ENCODE results near the gene HLA-DMA.
"Not testable (repeated sequence)": the region's sequence is repeated elsewhere in the genome, so short reads cannot be mapped to it uniquely, and the experiment has no call there.

HLA-DMA gene

DNA sequence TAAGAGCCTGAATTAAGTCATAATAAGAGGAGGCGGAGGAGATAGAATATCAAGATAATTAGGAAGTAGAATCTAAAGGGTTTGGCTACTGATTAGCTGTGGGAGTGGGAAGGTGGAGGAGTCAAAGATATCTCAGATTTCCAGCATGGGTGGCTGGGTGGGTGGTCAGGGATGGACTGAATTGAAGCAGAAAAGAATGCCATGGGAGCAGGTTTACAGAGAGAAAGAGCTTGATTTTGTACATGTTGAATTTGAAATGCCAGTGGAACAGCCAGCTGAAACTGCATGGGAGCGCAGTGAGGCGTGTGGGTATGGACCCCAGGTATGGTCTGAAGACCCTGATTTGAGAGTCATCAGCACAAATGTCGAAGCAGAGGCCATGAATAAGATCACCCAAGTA is 1.4 kb upstream of the HLA-DMA start:
- DNase-seq = no peak

DNA sequence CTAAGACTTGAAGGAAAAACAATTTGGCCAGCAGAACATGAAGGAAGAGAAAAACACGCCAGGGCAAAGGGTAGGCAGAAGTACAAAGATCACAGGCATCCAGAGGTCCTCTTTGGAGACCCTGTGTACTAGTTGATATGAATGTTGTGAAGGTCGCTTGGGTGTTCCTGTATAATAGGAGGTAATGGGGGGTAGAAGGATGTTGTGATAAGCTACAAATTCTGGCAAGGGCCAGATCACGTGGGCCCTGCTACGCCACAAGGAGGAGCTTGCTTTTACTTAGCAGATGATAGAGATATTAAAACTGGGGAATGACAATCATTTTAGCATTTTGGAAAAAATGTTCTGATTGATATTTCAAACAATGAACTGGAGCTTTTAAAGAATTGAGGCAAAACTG is 878 bp upstream of the HLA-DMA start:
- DNase-seq = peak; percentile 64

DNA sequence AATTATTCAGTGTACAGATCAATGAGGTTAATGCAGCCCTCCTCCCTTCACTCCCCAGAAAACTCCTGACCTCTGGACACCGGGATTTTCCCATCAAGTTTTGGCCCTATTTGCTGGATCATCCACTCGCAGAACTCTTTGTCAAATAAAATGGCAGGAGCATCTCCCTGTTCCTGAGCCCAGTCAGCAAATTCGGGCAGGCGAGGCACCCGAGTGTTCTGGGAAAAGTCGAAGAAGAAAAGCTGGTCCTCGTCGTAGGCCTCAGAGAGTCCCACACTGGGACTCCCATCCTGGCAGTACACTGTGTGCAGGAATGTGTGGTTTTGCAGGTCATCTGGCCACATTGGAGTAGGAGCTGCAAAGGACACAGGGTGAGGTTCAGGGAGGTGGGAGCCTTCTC is 2.4 kb downstream of the HLA-DMA start:
- no peak for DNase-seq

DNA sequence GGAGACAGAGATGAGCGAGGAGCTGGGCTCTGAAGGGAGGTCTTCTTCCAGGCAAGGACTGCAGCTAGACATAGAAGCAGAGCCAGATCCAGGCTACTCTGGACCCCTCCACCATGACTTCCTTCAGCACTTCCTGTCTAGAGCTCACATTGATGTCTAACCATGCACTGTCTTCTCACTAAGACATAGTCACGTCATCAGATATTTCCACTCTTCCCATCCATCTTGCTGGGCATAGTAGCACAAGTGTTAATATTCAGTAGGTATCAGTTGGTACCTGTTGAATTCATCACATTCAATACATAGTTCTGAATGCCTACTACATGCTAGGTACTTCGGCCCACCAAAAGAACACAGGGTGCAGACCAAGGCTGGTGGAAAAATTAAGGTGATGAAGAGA is 2.9 kb downstream of the HLA-DMA start:
- no peak for DNase-seq

DNA sequence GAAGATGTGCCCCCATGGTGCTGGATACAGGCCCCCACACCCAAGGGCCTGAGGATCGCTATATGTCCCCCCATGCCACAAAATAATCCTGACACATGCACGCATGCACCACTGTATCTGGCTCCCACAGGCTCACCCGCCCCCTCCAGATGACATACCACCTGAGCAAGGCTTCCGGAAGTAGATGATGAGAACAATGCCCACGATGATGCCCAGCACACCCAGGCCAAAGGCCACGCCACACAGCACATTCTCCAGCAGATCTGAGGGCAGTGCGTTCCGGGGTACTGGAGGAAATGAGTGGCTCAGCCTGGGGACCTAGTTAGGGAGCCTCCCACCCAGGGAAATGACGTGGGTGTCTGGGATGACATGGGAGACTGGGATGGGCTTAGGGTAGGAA is 3.8 kb downstream of the HLA-DMA start:
- DNase-seq = no peak

DNA sequence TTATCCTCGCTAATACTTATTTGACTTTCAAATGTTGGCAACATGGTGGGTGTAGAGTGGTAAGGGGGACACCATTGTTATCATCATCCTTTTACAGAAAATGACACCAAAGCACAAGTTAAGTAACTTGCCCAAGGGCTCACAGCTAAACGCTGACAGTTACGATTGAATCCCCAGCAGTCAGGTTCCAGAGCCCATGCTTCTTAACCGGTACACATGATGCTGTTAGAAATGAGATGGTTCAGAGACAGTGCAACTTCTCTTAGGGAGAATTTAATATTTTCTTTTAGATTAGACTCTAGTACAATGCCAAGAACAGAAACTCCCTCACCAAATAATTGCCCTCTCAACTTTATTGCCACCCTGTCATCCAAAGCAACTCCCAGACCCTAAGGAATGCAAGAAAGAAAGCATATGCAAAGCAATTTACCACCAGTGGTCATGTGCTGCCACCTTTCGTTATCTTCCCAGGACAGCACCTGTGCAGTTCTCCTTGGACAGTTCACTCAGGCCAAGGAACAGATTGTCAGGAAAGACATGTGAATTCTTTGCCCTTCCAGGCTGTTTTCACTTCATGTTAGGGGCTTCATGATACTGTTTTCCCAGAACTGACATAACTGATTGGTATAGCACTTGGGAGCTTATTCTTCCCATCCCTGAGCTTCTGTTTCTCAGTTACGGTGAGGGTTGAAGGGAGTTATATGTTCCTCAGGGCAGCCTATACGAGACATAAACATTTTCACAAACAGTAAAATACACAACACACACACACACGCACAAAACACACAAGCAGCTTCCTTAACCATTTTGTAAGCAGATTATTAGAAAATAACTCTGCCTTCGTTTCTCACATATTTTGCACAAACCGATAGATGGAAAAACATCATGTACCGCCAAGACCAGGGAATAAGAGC is 5.1 kb downstream of the HLA-DMA start:
- peak; percentile 57 for DNase-seq

DNA sequence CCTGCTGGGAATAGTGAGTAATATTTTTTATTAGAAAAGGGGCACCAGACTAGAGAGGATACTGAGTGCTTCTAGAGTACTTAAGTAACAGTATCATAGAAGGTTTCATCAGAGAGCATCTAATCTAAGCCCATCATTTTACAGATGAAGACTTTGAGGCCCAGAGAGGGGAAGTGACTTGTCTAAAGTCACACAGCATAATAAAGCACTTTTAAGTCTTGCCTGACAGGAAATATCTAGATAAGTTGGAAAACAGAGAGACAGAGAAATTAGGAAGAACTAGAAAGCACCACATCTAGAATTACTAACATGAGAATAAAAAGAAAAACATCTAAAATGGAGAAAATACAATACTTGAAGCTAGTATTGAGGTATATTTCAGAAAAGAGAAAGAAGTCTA is 6.0 kb downstream of the HLA-DMA start:
- no peak for DNase-seq

DNA sequence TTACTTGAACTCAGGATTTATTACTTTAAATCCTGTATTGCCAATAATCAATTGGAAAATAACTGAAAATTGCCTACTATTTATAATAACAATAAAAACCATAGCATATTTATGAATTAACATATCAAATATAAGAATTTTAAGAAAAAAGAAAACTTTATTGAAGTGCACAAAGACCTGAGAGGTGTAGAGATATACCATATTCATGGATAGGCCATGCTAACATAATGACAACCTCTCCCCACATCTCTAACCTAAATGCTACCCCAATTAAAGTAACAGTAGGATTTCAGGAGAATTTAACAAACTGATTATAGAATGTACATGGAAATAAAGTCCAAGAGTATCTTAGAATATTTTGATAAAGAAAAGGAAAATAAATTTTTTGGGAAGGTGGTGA is 6.9 kb downstream of the HLA-DMA start:
- no peak for DNase-seq

DNA sequence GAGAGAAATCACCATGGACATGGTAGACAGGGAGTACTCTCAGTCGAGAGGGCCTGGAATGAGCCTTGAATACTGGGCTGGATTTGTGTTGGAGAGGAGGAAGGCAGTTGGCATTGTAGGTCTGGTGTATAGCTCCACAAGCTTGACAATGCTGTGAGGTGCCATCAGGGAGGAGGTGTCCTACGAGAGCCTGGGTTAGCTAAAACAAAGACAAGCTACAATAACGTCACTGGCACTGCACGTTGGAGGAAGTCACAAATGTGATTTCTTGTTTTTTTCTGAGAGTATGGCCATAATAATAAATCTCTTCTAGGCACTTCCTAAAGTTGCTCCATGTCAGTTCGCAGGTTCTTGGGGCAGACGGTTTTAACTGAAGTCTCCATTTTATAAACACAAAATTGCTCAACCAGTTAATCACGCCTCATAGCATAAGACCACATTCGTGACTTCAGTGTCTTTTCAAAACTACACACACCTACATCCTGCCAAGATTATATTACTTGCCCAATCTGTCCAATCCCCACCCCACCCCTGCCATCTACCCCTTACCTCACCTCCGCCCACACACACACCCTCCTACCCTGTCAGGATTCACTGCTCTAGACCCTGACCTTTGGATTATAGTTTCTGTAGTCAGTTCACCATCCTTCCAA is 7.7 kb downstream of the HLA-DMA start:
- peak; percentile 19 for DNase-seq

DNA sequence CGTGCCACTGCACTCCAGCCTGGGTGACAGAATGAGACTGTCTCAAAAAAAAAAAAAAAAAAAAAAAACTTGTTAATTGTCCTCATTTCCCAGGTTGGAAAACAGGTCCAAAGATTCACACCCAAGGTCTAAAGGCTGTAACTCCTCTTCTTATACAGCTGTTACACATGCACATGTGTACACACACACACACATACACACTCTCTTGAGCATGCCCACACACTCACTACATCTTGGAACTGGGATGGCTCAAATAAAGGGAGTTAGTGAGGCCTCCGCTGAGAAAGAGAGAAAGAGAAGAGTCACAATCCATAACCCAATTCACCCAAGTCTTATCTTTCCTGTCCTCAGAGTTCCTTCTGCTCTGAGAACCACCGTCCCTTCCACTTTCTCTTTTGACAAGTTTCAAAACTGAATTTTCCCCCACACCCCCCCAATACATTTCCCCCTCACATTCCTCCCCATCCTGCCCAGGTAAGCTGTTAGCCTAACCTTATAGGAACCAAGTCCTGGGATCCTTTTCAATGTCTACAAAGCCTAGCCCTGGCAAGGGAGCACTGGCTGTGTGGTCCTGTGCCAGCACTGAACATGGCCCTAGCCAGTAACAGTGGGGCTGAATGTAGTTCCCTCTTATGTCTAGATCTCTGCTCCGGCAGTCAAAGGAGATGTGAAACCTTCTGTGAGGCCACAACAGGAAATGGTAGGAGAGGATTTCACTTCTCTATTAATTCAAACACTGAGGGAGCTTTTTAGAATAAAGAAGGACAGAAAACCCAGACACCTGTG is 8.8 kb downstream of the HLA-DMA start:
- DNase-seq = peak; percentile 72

DNA sequence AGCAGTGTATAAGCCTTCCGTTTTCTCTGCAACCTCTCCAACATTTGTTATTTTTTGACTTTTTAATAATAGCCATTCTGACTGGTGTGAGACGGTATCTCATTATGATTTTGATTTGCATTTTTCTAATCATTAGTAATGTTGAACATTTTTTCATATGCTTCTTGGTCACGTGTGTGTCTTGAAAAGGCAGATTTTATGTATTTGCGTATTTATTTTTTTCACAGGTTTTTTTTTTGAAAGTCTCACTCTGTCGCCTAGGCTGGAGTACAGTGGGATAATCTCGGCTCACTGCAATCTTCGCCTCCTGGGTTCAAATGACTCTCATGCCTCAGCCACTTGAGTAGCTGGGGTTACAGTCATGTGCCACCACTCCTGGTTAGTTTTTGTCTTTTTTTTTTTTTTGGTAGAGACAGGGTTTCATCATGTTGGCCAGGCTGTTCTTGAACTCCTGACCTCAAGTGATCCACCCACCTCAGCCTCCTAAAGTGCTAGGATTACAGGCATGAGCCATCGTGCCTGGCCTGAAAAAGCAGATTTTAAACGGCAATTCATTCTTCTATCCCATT is 10.3 kb downstream of the HLA-DMA start:
- DNase-seq = not testable (repeated sequence)

DNA sequence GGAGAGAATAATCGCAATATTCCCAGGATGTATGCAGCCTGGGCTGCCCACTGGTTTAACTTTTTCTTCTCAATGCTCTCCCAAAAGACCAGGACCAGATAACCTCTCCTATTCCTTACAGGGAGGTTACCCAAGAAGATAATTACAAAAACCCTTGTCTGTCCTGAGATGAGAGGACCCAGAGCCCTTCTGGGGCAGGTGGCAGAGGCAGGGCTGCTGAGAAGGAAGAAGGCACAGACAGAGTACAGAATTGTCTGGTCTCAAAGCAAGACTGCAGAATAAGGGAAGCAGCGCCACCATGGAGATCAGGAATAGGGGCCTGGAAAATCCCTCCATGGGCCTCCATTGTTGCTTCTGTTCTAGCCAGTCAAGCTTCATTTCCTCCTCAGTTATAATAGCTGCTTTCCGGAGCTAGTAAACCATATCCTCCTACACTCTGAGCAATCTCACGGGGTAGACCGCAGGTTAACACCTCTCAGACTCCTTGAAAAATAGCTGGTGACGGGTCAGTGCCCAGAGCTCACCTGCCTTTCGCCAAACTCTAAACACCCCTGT is 11.6 kb downstream of the HLA-DMA start:
- DNase-seq = no peak

DNA sequence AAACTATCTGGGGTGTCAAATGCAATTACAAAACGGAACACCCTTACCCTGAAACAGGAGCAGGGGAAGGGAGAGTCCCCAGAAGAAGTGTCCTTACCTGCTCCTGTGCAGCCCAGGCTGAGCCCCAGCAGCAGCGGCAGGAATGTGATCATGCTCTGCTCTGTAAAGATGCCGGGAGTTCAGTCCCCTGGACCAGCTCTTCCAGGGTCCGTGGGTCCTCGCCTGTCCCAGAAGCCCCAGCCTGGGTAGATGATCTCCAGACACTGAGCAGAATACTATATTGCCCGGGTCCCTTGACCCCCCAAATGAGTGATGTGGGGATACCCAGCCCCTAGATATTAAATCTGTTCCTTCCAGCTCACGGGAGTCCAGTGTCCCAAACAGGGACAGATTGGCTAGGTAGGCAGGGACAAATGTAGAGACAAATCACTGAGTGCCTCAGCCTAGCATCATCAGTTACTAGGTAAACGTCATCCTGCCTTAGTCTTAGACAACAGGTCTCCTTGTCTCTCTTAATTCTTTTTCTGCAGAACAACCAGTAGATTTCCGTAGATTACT is 12.2 kb downstream of the HLA-DMA start, which contains the start of gene HLA-DMB:
Gene HLA-DMB, minus strand, starts transcription at position 373 of the 558 bp plus-strand sequence. Its CDS starts 221 bp downstream, at position 152.
- DNase-seq = peak; percentile 89

DNA sequence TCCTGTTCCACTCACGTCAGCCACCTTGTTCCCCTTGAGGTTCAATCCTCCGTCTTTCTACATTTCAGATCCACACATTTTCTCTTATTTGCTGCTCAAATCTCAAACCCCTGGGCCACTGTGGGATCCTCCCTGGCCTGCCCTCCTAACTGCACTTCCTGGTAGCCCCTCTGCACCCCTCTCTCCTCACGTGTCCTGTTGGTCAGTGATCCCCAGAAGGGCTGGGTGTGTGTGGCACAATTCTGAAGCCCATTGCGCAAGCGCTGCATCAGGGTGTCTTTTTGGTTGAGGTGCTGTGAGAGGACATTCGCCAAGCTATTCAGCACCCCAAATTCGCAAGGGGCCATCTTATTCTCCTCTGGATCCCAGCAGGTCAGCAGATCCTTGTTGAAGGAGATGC is 14.4 kb downstream of the HLA-DMA start:
- DNase-seq = no peak

DNA sequence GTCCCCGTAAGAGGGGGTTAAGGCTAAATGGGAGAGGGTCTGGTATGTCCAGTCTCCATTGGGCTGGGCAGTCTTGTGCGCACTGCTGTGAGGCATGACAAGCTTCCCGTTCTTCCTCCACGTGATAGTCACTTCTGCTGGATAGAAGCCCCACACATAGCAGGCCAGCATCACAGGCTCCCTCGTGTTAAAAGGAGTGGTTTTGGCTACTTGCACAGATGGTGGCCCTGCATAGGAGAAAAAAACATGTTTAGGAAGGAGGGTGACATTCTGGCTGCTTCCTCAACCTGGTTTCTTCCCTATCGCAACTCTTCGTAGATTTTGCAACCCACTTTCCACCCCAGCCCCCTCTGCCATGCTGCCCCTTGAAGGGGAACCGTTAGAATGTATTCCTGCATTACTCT is 15.7 kb downstream of the HLA-DMA start:
- no peak for DNase-seq

DNA sequence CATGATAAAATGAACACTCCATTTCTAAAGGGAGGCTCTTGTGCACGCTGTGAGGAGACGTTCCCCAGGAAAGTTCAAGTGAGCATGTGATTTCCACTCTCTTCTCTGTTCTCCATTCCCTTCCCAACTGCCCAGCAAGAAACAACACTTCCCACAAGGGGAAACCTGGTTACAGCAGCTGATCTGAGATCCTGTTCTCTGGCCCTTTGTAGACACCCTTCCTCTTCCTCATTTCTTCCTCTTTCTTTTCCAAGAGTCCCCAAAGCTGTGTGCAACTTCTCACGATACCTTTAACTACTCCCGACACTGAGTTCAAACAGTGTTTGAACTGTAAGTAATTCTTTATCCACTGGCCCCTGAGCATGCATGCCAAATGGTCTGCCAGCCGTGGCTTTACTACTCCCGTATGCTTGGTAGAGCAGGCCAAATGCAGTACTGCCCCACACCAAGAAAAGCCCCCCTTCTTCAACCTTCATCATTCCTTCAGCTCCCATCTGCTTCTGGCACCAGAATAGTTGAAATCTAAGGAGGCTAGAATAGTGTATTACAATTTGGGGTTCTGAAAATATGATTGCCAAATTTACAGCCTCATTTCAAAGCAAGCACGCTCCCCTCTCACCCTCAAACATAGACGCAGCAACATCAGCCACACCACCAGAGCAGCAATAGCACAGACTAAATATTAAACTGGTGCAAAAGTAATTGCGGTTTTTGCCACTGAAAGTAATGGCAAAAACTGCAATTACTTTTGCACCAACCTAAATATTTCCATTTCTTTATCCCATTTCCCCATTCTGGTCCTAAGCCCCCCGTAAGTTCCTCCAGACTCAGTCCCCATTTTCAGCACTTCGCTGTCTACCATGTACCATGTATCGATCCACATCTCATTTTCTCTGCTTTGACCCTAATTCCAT is 16.4 kb downstream of the HLA-DMA start:
- no peak for DNase-seq

DNA sequence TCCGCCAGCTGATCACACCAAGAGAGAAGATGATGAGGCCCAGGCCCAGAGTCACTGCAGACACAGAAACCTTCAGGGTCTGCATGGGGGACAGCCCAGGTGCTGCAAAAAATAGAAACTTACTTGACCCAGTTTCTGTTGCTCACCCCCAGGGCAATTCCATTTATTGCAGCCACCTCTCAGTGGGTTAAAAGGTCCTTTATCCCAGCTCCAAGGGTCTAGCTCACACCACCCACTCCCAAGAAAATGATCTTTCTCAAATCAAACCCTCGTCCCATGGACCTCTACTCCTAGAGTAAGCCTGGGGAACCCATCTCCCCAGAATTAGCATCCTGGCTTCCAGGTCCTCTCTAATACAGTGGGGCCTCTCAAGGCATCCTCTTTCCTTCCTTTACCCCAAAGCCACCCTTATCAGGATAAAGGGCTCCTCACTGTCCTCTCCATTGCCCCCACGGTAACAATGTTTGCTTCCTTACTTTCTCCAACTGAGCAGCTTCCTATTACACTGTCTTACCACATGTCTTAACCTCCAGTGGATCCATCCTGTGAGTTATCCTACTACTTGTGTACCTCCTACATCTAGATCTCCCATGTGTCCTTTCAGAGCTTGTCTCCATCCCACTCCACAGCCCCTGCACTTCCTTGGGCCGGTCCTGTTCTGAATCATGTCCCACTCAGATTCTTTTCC is 17.2 kb downstream of the HLA-DMA start:
- DNase-seq = no peak

DNA sequence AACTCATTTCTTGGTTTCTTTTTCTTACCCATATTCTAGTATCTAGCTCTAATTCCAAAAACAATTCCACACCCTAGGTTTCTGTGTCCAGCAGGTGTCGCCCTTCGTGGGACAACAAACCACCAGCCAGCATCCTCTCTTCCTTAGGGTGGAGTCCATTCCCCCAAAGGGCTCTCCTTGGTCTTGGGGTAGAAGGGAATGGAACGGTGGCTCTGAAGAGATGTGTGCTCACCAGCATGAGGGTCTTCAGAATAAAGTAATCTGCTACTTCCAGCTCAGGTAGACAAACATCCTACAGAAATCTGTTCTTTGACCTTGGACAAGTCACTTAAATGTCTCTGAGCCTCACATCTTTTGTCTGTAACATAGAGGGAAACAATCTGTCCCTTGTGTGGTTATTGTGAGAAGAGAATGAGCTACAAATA is 19.2 kb downstream of the HLA-DMA start:
- DNase-seq = peak; percentile 87

DNA sequence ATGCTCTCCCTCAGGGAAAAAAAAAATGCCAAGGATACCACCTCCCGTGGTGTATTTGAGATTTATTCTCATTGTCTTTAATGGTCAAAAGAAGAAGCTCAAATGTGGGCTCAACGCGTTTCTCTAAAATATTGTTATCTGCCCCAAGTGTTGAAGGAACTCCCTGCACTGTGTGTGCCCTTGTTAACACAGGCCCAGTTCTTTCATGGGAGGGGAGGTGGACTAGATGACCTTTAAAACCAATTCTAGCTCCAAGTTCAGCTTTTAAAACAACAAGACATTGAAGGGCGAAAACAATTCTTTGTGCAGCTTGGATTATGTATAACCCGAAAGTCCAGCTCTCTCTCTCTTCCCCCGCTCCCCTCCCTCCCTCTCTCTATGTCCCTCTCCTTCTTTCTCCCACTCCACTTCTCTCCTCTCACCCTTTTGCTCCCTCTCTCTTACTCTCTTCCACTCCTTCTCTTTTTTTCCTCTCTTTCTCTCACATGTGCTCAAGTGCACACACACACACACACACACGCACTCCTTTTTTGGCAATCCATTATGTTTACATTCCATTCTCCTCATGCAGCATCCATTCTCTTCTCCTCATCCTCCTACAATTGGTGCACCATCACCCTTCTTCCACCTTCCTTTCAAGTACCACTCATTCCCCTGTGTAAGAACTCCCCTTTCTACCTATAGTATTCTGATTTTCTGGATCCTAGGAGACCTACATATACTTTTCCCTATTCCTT is 20.6 kb downstream of the HLA-DMA start:
- DNase-seq = no peak

DNA sequence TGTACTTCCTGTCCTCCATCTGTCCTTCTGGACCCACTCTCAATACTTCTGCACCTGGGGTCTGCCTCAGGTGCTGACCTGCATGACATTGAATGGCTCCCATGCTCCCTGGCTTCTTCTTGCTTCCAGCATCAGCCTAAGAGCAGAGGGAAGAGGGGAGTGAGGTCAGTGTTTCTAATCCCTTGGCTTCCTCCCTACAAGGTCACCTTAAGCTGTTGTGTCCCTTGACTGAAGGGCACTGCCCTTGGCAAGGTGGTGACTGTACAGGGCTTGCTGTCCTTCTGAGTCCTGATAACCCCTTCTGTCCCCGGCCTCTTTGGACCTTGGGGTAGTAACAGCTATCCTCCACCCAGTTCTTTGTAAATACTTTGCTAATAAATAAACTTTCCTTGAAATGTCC is 21.7 kb downstream of the HLA-DMA start:
- DNase-seq = no peak
